A673 (cell line): ENCODE results near the gene CDADC1.

Source experiments
- EZH2 ChIP-seq: fragments of 200-600 bp; sonication (generic); IDR thresholded peaks from 2 replicates; pipeline ENCODE4 v1.6.1; 2017; ENCODE audit warnings: borderline replicate concordance, low read depth, mild to moderate bottlenecking, mixed read lengths, antibody characterized with exemption, low read length; ENCODE audit not compliant: poor library complexity, severe bottlenecking
- TF ChIP-seq, protein P1 (sequence below): fragments of 300-800, 200-600 bp; sonication (generic); conservative IDR thresholded peaks from 2 replicates; pipeline ENCODE4 v1.5.1; 2017; ENCODE audit warnings: low read depth, mild to moderate bottlenecking, antibody characterized with exemption, low read length, moderate library complexity, mixed read lengths

DNA sequence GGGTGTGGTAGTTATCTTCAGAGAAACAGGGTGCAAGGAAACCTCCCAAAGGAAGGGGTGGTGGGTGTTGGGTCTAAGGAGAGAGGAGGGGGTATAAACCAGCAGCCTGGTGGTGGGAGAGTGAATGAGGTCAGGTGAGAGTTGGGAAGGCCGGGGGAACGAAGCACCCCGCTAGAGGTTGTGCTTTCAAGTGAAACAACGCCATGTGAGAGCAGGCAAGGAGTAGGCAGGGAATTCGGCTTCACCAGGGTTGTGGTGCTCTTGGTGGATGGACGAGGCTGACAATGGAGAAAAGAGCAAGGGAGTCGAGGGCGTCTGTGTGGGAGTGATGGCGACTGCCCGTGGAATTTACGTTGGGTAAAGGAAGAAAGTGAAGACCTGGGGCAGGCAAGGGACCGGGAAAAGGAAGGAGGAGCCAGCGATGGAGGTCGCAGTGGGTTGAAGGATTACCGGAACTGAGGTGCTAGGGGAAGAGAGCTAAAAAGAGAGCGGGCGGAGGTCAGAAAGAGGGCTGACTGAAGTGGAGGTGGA, 29.7 kb upstream of the CDADC1 start:
- TF ChIP-seq, protein P1, sequence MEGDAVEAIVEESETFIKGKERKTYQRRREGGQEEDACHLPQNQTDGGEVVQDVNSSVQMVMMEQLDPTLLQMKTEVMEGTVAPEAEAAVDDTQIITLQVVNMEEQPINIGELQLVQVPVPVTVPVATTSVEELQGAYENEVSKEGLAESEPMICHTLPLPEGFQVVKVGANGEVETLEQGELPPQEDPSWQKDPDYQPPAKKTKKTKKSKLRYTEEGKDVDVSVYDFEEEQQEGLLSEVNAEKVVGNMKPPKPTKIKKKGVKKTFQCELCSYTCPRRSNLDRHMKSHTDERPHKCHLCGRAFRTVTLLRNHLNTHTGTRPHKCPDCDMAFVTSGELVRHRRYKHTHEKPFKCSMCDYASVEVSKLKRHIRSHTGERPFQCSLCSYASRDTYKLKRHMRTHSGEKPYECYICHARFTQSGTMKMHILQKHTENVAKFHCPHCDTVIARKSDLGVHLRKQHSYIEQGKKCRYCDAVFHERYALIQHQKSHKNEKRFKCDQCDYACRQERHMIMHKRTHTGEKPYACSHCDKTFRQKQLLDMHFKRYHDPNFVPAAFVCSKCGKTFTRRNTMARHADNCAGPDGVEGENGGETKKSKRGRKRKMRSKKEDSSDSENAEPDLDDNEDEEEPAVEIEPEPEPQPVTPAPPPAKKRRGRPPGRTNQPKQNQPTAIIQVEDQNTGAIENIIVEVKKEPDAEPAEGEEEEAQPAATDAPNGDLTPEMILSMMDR, result no peak
- no peak for TF ChIP-seq EZH2
